Bronchial smooth muscle cell (primary cell): ENCODE measurements around the gene FOXN4. TPM values are rescaled to one million over a fixed set of nuclear protein-coding genes. Genes with fewer than 3 reads are reported as not detected.

Experiments
- total RNA-seq: library from RNA; depleted of rRNA; stranded (reverse); fragments of >200 nt; gene quantifications from 2 replicates; pipeline ENCODE4 v1.2.1, GENCODE V29; 2014

FOXN4 gene, protein sequence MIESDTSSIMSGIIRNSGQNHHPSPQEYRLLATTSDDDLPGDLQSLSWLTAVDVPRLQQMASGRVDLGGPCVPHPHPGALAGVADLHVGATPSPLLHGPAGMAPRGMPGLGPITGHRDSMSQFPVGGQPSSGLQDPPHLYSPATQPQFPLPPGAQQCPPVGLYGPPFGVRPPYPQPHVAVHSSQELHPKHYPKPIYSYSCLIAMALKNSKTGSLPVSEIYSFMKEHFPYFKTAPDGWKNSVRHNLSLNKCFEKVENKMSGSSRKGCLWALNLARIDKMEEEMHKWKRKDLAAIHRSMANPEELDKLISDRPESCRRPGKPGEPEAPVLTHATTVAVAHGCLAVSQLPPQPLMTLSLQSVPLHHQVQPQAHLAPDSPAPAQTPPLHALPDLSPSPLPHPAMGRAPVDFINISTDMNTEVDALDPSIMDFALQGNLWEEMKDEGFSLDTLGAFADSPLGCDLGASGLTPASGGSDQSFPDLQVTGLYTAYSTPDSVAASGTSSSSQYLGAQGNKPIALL
- total RNA-seq = not detected in 2 replicates

GRCh38 chr12:109308534-109309380 is at the start of gene FOXN4:
TSS of gene FOXN4 (minus strand) at chr12:109309284. CDS start at chr12:109308321, 963 bp downstream.

GRCh38 chr12:109347589-109347988 is 38.5 kb upstream of the FOXN4 start, which contains the start of gene MYO1H:
TSS of gene MYO1H (plus strand) at chr12:109347900. CDS start at chr12:109347961, 61 bp downstream.

Other genes with a start within 250 kb of the FOXN4 start
- 19.5 and 24.7 TPM in 2 replicates for gene ALKBH2, start 215.8 kb downstream of the FOXN4 start, total RNA-seq
- gene UNG, start 211.7 kb downstream of the FOXN4 start, total RNA-seq = 14.3 and 15.4 TPM in 2 replicates
- 4.7 and 7.3 TPM in 2 replicates for gene ACACB, start 192.7 kb downstream of the FOXN4 start, total RNA-seq
- gene MYO1H, start 38.6 kb upstream of the FOXN4 start, total RNA-seq = not detected in 2 replicates
- gene KCTD10, start 168.0 kb upstream of the FOXN4 start, total RNA-seq = 52.8 and 55.6 TPM in 2 replicates
- gene UBE3B, start 168.3 kb upstream of the FOXN4 start, total RNA-seq = 25.2 and 27.4 TPM in 2 replicates